Tibial artery (tissue), 4 donors: ENCODE results near the gene P2RX3.
A peak's percentile ranks its signal among the peaks of the same experiment; 100 is the strongest.

ENCODE experiments used
- DNase-seq, 2 donors: peaks; one replicate each; pipeline ENCODE4 v3.0.0-alpha.2; 2019
- H3K27ac ChIP-seq, 2 donors: fragments of 200-600 bp; sonication (generic) in 1 of 2; 1 replicate in 1 of 2; 2 replicates in 1 of 2; pipeline ENCODE4 v1.5.1; 2018 to 2019; ENCODE audit warnings: mild to moderate bottlenecking in 1 of 2
- H3K27me3 ChIP-seq, 2 donors: fragments of 200-600 bp; sonication (generic) in 1 of 2; one replicate each; pipeline versions ENCODE4 v1.5.1 to v1.6.0; 2016 to 2019
- H3K36me3 ChIP-seq, 3 donors: fragments of 200-600 bp; sonication (generic) in 2 of 3; one replicate each; pipeline ENCODE4 v1.5.1; 2016 to 2019; ENCODE audit warnings: mild to moderate bottlenecking in 2 of 3
- H3K4me1 ChIP-seq, 4 donors: fragments of 200-600 bp; sonication (generic) in 2 of 4; 1 replicate in 3 of 4; 2 replicates in 1 of 4; pipeline ENCODE4 v1.5.1; 2016 to 2019
- H3K4me3 ChIP-seq, 2 donors: fragments of 200-600 bp; sonication (generic) in 1 of 2; 1 replicate in 1 of 2; 2 replicates in 1 of 2; pipeline ENCODE4 v1.5.1; 2018 to 2019; ENCODE audit warnings: mild to moderate bottlenecking in 2 of 2
- H3K9me3 ChIP-seq, 3 donors: fragments of 200-600 bp; sonication (generic) in 1 of 3; one replicate each; pipeline ENCODE4 v1.5.1; 2016 to 2019
- CTCF ChIP-seq, 2 experiments: fragments of 200-600 bp in 1 of 2; fragments of 450-650 bp in 1 of 2; IDR thresholded peaks; one replicate each; pipeline ENCODE4 v1.5.1; 2017 to 2019; ENCODE audit warnings: antibody characterized with exemption in 2 of 2, mild to moderate bottlenecking in 1 of 2, moderate library complexity in 1 of 2
- intact Hi-C: fragments of 100-400 bp; cut with DNase I; formaldehyde crosslinking; loops from one replicate; pipeline ENCODE4 v1.15.0; 2023; ENCODE audit warnings: low total_unique reads

The P2RX3 gene

GRCh38 chr11:57348636-57349313 lies 10.6 kb downstream of the P2RX3 start:
- DNase-seq = no peak

GRCh38 chr11:57349491-57350274 lies 11.5 kb downstream of the P2RX3 start:
- Histone ChIP-seq H3K4me3 (no peak overlapping the region), H3K36me3 (no peaks in the 10 kb centered on the region), H3K9me3 (no peaks in the 10 kb centered on the region), H3K27me3 (no peaks in the 10 kb centered on the region), H3K4me1 (peaks cover 0 to 9% (median 4%) of the 10 kb centered on the region in 4 donors), H3K27ac (no peak overlapping the region)
- peak in 1 of 2 donors; percentile 48 for DNase-seq
- intact Hi-C loops = loop anchor here (5.0 to 10.0 kb wide), 3 partner anchors 85 to 505 kb away; no protein-coding TSS in a partner anchor
- peak; percentile 78 to 91 for TF ChIP-seq CTCF (IDR thresholded peaks at IDR 0.05)

More at GRCh38 chr11:57348636-57349313, 10.6 kb downstream of the P2RX3 start:
- Histone ChIP-seq H3K36me3 (no peaks in the 10 kb centered on the region), H3K27me3 (no peaks in the 10 kb centered on the region), H3K9me3 (no peaks in the 10 kb centered on the region), H3K4me3 (no peak overlapping the region), H3K4me1 (peaks cover 0 to 9% (median 4%) of the 10 kb centered on the region in 4 donors), H3K27ac (no peak overlapping the region)
- intact Hi-C loops = loop anchor here (10.0 kb wide), 1 partner anchor 86 kb away; no protein-coding TSS in a partner anchor
- no peak for TF ChIP-seq CTCF (IDR thresholded peaks at IDR 0.05)

- Histone ChIP-seq H3K4me3 (no peak overlapping the region), H3K36me3 (no peaks in the 10 kb centered on the region), H3K27me3 (no peaks in the 10 kb centered on the region), H3K9me3 (no peaks in the 10 kb centered on the region), H3K27ac (no peak overlapping the region), H3K4me1 (peaks cover 0 to 14% (median 3%) of the 10 kb centered on the region in 4 donors)
- intact Hi-C loops = loop anchor here (5.0 to 10.0 kb wide), 2 partner anchors 174 to 508 kb away; no protein-coding TSS in a partner anchor
- no peak for DNase-seq
- no peak for TF ChIP-seq CTCF (IDR thresholded peaks at IDR 0.05)
These were observed 14.9 kb downstream of the P2RX3 start for GRCh38 chr11:57353036-57353435.

GRCh38 chr11:57353446-57353845 lies 15.3 kb downstream of the P2RX3 start:
- intact Hi-C loops = loop anchor here (5.0 to 10.0 kb wide), 2 partner anchors 174 to 509 kb away; no protein-coding TSS in a partner anchor
- Histone ChIP-seq H3K27ac (no peak overlapping the region), H3K4me1 (peaks cover 0 to 14% (median 3%) of the 10 kb centered on the region in 4 donors), H3K4me3 (no peak overlapping the region), H3K36me3 (no peaks in the 10 kb centered on the region), H3K9me3 (no peaks in the 10 kb centered on the region), H3K27me3 (no peaks in the 10 kb centered on the region)
- no peak for DNase-seq
- no peak for TF ChIP-seq CTCF (IDR thresholded peaks at IDR 0.05)

DNA sequence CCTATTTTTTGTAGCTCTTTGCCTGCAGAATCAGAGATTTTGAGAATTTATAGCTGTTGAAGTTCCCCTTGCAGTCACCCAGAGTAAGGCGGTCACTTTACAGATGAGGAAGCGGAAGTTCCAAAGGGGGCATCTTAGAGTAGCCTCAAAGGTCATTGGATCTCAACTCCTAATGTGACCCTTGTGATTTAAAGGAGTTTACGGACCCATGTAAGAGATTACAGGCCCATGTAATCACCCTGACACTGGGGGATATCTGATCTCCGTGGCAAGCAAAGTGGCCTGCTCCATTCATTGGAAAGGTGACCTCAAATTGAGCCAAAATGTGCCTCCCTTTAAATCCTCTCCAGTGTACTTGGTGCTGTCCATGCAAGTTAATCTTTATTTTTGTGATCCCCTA lies 15.7 kb downstream of the P2RX3 start:
- TF ChIP-seq CTCF (IDR thresholded peaks at IDR 0.05) = no peak
- H3K27me3 ChIP-seq = no peaks in the 10 kb centered on the region
- intact Hi-C loops = loop anchor here (5.0 to 10.0 kb wide), 2 partner anchors 173 to 509 kb away; no protein-coding TSS in a partner anchor
- H3K9me3 ChIP-seq = no peaks in the 10 kb centered on the region
- H3K36me3 ChIP-seq = no peaks in the 10 kb centered on the region
- no peak overlapping the region for H3K4me3 ChIP-seq
- DNase-seq = no peak
- no peak overlapping the region for H3K27ac ChIP-seq
- H3K4me1 ChIP-seq = peaks cover 0 to 14% (median 3%) of the 10 kb centered on the region in 4 donors
